C4-2B (cell line): ENCODE results near the gene PCDHB6.
"Not testable (repeated sequence)": the region's sequence is repeated elsewhere in the genome, so short reads cannot be mapped to it uniquely, and the experiment has no call there.

ENCODE experiments used
- H3K27ac ChIP-seq: fragments of 450-650 bp; 2 replicates; pipeline ENCODE4 v1.5.1; 2017
- ZFX ChIP-seq: fragments of 450-650 bp; IDR thresholded peaks from 2 replicates; pipeline ENCODE4 v1.6.1; 2017
- TF ChIP-seq, protein P1 (sequence below): fragments of 450-650 bp; conservative IDR thresholded peaks from 2 replicates; pipeline ENCODE4 v1.5.1; 2017; ENCODE audit warnings: mild to moderate bottlenecking

PCDHB6 gene

GRCh38 chr5:141121985-141122384 is 27.9 kb upstream of the PCDHB6 start:
- TF ChIP-seq, protein P1, sequence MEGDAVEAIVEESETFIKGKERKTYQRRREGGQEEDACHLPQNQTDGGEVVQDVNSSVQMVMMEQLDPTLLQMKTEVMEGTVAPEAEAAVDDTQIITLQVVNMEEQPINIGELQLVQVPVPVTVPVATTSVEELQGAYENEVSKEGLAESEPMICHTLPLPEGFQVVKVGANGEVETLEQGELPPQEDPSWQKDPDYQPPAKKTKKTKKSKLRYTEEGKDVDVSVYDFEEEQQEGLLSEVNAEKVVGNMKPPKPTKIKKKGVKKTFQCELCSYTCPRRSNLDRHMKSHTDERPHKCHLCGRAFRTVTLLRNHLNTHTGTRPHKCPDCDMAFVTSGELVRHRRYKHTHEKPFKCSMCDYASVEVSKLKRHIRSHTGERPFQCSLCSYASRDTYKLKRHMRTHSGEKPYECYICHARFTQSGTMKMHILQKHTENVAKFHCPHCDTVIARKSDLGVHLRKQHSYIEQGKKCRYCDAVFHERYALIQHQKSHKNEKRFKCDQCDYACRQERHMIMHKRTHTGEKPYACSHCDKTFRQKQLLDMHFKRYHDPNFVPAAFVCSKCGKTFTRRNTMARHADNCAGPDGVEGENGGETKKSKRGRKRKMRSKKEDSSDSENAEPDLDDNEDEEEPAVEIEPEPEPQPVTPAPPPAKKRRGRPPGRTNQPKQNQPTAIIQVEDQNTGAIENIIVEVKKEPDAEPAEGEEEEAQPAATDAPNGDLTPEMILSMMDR = no peak
- no peak for TF ChIP-seq ZFX
- no peak overlapping the region for H3K27ac ChIP-seq

DNA sequence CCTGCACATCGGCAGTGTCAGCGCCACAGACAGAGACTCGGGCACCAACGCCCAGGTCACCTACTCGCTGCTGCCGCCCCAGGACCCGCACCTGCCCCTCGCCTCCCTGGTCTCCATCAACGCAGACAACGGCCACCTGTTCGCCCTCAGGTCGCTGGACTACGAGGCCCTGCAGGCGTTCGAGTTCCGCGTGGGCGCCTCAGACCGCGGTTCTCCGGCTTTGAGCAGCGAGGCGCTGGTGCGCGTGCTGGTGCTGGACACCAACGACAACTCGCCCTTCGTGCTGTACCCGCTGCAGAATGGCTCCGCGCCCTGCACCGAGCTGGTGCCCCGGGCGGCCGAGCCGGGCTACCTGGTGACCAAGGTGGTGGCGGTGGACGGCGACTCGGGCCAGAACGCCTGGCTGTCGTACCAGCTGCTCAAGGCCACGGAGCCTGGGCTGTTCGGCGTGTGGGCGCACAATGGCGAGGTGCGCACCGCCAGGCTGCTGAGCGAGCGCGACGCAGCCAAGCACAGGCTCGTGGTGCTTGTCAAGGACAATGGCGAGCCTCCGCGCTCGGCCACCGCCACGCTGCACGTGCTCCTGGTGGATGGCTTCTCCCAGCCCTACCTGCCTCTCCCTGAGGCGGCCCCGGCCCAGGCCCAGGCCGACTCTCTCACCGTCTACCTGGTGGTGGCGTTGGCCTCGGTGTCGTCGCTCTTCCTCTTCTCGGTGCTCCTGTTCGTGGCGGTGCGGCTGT is 26.3 kb upstream of the PCDHB6 start:
- H3K27ac ChIP-seq = not testable (repeated sequence)

GRCh38 chr5:141127305-141127704 is 22.6 kb upstream of the PCDHB6 start:
- TF ChIP-seq, protein P1 = no peak
- TF ChIP-seq ZFX = no peak
- H3K27ac ChIP-seq = no peak overlapping the region

GRCh38 chr5:141135030-141135717 is 14.7 kb upstream of the PCDHB6 start, which contains the start of gene PCDHB5:
Gene PCDHB5 (plus strand): TSS chr5:141135206. CDS start chr5:141135435, 229 bp downstream.
- TF ChIP-seq, protein P1 = peak; percentile 74
- TF ChIP-seq ZFX = no peak
- no peak within 1 kb of the TSS for H3K27ac ChIP-seq

DNA sequence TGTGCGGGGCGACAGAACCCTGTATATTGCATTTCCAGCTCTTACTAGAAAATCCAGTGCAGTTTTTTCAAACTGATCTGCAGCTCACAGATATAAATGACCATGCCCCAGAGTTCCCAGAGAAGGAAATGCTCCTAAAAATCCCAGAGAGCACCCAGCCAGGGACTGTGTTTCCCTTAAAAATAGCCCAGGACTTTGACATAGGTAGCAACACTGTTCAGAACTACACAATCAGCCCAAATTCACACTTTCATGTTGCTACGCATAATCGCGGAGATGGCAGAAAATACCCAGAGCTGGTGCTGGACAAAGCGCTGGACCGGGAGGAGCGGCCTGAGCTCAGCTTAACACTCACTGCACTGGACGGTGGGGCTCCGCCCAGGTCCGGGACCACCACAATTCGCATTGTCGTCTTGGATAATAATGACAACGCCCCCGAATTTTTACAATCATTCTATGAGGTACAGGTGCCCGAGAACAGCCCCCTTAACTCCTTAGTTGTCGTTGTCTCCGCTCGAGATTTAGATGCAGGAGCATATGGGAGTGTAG is 14.1 kb upstream of the PCDHB6 start:
- TF ChIP-seq, protein P1 = no peak
- no peak for TF ChIP-seq ZFX
- H3K27ac ChIP-seq = no peak overlapping the region

DNA sequence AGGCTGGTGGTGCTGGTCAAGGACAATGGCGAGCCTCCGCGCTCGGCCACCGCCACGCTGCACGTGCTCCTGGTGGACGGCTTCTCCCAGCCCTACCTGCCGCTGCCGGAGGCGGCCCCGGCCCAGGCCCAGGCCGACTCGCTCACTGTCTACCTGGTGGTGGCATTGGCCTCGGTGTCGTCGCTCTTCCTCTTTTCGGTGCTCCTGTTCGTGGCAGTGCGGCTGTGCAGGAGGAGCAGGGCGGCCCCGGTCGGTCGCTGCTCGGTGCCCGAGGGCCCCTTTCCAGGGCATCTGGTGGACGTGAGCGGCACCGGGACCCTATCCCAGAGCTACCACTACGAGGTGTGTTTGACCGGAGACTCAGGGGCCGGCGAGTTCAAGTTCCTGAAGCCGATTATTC is 12.5 kb upstream of the PCDHB6 start:
- not testable (repeated sequence) for H3K27ac ChIP-seq

GRCh38 chr5:141150224-141150992 is 551 bp downstream of the PCDHB6 start:
- no peak overlapping the region for H3K27ac ChIP-seq
- TF ChIP-seq ZFX = no peak
- TF ChIP-seq, protein P1 = no peak; the same call in 1 of the 2 replicates

- TF ChIP-seq ZFX = no peak
- TF ChIP-seq, protein P1 = no peak
- H3K27ac ChIP-seq = no peak overlapping the region
These were observed 1.1 kb downstream of the PCDHB6 start for GRCh38 chr5:141150993-141151325.

DNA sequence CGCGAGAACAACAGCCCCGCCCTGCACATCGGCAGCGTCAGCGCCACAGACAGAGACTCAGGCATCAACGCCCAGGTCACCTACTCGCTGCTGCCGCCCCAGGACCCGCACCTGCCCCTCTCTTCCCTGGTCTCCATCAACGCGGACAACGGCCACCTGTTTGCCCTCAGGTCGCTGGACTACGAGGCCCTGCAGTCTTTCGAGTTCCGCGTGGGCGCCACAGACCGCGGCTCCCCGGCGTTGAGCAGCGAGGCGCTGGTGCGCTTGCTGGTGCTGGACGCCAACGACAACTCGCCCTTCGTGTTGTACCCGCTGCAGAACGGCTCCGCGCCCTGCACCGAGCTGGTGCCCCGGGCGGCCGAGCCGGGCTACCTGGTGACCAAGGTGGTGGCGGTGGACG is 1.8 kb downstream of the PCDHB6 start:
- H3K27ac ChIP-seq = not testable (repeated sequence)

DNA sequence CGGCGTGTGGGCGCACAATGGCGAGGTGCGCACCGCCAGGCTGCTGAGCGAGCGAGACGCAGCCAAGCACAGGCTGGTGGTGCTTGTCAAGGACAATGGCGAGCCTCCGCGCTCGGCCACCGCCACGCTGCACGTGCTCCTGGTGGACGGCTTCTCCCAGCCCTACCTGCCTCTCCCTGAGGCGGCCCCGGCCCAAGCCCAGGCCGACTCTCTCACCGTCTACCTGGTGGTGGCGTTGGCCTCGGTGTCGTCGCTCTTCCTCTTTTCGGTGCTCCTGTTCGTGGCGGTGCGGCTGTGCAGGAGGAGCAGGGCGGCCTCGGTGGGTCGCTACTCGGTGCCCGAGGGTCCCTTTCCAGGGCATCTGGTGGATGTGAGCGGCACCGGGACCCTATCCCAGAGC is 2.2 kb downstream of the PCDHB6 start:
- H3K27ac ChIP-seq = not testable (repeated sequence)
